Adrenal gland (tissue), 5 donors: ENCODE measurements around the gene SLC9A4.

Experiments
- CTCF ChIP-seq, 6 experiments: fragments of 450-650 bp in 4 of 6; fragments of 200-600 bp in 2 of 6; sonication (generic) in 1 of 6; IDR thresholded peaks; 1 replicate in 5 of 6; 2 replicates in 1 of 6; pipeline versions ENCODE4 v1.5.1 to v1.8.0; 2016 to 2021; ENCODE audit warnings: antibody characterized with exemption in 6 of 6, mild to moderate bottlenecking in 2 of 6, moderate library complexity in 1 of 6
- POLR2A ChIP-seq, 2 donors: fragments of 450-650 bp; IDR thresholded peaks; one replicate each; pipeline ENCODE4 v1.6.1; 2017; ENCODE audit warnings: antibody characterized with exemption in 2 of 2, mild to moderate bottlenecking in 2 of 2, moderate library complexity in 1 of 2
- donor health status: DM: no; HTN: no; CAD: no.

DNA sequence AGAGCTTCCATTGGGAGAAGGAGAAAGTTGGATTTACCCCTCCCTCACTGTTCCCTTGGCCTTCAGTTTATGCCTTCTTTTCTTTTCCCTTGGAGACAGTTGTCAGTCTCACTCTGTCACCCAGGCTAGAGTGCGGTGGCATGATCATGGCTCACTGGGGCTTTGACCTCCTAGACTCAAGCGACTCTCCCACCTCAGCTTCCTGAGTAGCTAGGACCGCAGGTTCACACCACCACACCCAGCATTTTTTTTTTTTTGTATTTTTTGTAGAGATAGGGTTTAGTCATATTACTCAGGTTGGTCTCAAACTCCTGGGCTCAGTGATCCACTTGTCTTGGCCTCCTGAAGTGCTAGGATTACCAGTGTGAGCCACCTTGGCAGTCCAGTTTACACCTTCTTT lies 49.9 kb downstream of the SLC9A4 start:
- TF ChIP-seq CTCF (IDR thresholded peaks at IDR 0.05), result no peak
- TF ChIP-seq POLR2A (IDR thresholded peaks at IDR 0.05), result no peak
